Measurements from ENCODE around the gene PCDHGA1. TPM values are rescaled to one million over a fixed set of nuclear protein-coding genes. Genes with fewer than 3 reads are reported as not detected.

Gene PCDHGA1
- total and polyA plus RNA-seq, 9 of the 15 experiments (the other 6 are each of a cell fraction or from before 2014, with no cell fraction given), result 0.05 to 0.26 (median 0.18) TPM; not detected in 2

DNA sequence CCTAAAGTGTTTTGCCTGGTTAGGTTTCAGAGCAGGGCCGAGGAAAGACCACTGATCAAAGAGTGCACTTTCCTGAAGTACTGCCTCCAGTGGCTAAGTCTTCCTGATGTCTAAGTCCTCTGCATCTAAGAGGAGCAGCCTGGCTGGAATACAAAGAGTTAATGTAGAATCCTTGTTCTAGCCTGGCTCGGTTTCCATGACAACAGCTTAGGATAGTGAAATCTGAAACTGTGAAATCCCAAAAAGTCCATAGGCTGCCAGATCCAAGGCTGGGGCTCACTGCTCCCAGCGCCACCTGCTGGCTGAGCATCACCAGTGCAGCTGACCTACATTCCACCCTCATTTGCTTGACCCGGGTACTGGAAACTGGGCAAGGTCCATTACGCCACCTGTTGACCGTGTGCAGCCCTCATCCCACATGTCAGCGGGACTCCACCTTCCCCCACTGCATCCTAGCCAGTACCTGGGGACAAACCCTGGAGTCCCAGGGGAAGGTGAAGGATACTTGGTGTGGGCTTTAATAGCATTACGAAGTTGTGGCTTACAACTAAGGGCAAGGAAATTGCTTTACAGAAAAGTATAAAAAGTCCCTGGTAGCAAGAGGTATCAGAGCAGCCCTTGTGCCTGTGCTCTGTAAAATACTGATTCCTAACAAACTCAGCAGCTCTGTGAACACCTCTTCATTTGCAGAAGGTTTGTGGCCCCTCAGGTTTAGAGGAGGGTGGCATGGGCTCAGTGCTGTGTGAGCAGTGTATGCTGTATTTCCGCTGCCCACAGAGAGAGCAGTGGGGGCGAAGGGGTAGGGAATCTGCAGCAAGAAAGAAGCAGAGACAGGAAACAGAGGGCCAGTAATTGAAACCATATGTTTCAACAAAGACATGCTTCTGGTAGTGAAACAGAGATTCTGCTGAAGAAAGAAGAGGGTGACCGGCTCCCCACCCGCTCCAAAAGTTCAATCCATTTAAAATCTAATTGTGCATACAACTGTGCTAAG is 194.6 kb downstream of the PCDHGA1 start (continued):
- 0 out of 2 replicates have a peak, but pooled peaks have one; percentile 25 for TF ChIP-seq SOX6 (IDR thresholded peaks at IDR 0.05)
- TF ChIP-seq, protein P1, sequence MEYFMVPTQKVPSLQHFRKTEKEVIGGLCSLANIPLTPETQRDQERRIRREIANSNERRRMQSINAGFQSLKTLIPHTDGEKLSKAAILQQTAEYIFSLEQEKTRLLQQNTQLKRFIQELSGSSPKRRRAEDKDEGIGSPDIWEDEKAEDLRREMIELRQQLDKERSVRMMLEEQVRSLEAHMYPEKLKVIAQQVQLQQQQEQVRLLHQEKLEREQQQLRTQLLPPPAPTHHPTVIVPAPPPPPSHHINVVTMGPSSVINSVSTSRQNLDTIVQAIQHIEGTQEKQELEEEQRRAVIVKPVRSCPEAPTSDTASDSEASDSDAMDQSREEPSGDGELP (CRISPR knock-in tag; IDR thresholded peaks at IDR 0.05; ENCODE audit: borderline replicate concordance), result peak; percentile 71; the same call in 1 of the 2 replicates
- TF ChIP-seq ZBTB7A (IDR thresholded peaks at IDR 0.05; ENCODE audit: borderline replicate concordance, control insufficient read depth, low read depth, low read length), result no peak
- TF ChIP-seq ZNF224 (CRISPR knock-in tag; IDR thresholded peaks at IDR 0.05), result no peak
- TF ChIP-seq HDGF (IDR thresholded peaks at IDR 0.05), result no peak
- no peak for TF ChIP-seq ZNF444 (CRISPR knock-in tag; IDR thresholded peaks at IDR 0.05)
- TF ChIP-seq, protein P2, sequence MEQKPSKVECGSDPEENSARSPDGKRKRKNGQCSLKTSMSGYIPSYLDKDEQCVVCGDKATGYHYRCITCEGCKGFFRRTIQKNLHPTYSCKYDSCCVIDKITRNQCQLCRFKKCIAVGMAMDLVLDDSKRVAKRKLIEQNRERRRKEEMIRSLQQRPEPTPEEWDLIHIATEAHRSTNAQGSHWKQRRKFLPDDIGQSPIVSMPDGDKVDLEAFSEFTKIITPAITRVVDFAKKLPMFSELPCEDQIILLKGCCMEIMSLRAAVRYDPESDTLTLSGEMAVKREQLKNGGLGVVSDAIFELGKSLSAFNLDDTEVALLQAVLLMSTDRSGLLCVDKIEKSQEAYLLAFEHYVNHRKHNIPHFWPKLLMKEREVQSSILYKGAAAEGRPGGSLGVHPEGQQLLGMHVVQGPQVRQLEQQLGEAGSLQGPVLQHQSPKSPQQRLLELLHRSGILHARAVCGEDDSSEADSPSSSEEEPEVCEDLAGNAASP (IDR thresholded peaks at IDR 0.05), result no peak
- TF ChIP-seq POLR3G (IDR thresholded peaks at IDR 0.05; ENCODE audit: extremely low read depth, insufficient read length, insufficient replicate concordance), result no peak
- TF ChIP-seq ARID1B (IDR thresholded peaks at IDR 0.05), result no peak
- TF ChIP-seq, protein P3, sequence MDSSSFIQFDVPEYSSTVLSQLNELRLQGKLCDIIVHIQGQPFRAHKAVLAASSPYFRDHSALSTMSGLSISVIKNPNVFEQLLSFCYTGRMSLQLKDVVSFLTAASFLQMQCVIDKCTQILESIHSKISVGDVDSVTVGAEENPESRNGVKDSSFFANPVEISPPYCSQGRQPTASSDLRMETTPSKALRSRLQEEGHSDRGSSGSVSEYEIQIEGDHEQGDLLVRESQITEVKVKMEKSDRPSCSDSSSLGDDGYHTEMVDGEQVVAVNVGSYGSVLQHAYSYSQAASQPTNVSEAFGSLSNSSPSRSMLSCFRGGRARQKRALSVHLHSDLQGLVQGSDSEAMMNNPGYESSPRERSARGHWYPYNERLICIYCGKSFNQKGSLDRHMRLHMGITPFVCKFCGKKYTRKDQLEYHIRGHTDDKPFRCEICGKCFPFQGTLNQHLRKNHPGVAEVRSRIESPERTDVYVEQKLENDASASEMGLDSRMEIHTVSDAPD (CRISPR knock-in tag; IDR thresholded peaks at IDR 0.05), result no peak
- TF ChIP-seq NEUROD1 (IDR thresholded peaks at IDR 0.05; ENCODE audit: borderline replicate concordance, low read depth, low read length, partially characterized antibody), result peak; percentile 31
- TF ChIP-seq POLR2H (tag; IDR thresholded peaks at IDR 0.05; ENCODE audit: low read depth), result no peak
- no peak for TF ChIP-seq POLR2B (IDR thresholded peaks at IDR 0.05; ENCODE audit: low read depth, partially characterized antibody)
- TF ChIP-seq CREM (IDR thresholded peaks at IDR 0.05; ENCODE audit: low read depth), result peak; percentile 52; the same call in 1 of the 2 replicates
- TF ChIP-seq TSC22D4 (tag; IDR thresholded peaks at IDR 0.05), result no peak
- peak; percentile 82 to 85 for TF ChIP-seq RAD21 (CRISPR knock-in tag; conservative IDR thresholded peaks at IDR 0.05 in 1 of 2, IDR thresholded peaks at IDR 0.05 in 1 of 2)
- TF ChIP-seq FOXJ2 (tag; IDR thresholded peaks at IDR 0.05), result no peak
- TF ChIP-seq, protein P4, sequence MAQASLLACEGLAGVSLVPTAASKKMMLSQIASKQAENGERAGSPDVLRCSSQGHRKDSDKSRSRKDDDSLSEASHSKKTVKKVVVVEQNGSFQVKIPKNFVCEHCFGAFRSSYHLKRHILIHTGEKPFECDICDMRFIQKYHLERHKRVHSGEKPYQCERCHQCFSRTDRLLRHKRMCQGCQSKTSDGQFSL (CRISPR knock-in tag; IDR thresholded peaks at IDR 0.05), result peak; percentile 24; the same call in 1 of the 2 replicates
- TF ChIP-seq, protein P4 (tag; IDR thresholded peaks at IDR 0.05), result no peak
- no peak for TF ChIP-seq NELFE (IDR thresholded peaks at IDR 0.05; ENCODE audit: insufficient read depth, insufficient read length)
- TF ChIP-seq OTX1 (CRISPR knock-in tag; IDR thresholded peaks at IDR 0.05), result no peak

Measured in K562 (cell line).